VCaP (cell line): ENCODE data around the gene CYTL1.
"Not testable (repeated sequence)": the region's sequence is repeated elsewhere in the genome, so short reads cannot be mapped to it uniquely, and the experiment has no call there.

ENCODE experiments used
- H3K27ac ChIP-seq: fragments of 450-650 bp; 2 replicates; pipeline ENCODE4 v1.5.1; 2017
- TF ChIP-seq, protein P1 (sequence below): fragments of 450-650 bp; conservative IDR thresholded peaks from 2 replicates; pipeline ENCODE4 v1.5.1; 2017; ENCODE audit warnings: mild to moderate bottlenecking, moderate library complexity

CYTL1 gene

DNA sequence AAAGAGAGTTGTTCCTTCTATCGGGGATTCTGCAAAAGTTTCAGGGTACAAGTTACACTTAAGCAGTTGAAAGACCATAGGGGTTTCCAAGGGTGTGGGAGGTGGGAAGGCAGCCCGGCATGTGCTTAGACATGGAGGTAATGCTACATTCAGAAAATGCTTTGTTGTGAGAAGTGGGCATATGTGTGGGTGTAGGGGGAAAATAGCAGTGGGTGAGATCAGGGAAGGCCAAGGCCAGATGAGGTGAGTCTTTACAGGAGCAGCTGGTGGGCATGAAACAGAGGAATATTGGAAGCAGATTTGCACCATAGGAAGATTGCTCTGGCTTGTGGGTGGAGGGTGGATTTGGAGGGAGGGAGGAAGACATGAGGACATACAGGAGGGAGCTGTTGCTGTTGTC lies 8.3 kb downstream of the CYTL1 start:
- TF ChIP-seq, protein P1, sequence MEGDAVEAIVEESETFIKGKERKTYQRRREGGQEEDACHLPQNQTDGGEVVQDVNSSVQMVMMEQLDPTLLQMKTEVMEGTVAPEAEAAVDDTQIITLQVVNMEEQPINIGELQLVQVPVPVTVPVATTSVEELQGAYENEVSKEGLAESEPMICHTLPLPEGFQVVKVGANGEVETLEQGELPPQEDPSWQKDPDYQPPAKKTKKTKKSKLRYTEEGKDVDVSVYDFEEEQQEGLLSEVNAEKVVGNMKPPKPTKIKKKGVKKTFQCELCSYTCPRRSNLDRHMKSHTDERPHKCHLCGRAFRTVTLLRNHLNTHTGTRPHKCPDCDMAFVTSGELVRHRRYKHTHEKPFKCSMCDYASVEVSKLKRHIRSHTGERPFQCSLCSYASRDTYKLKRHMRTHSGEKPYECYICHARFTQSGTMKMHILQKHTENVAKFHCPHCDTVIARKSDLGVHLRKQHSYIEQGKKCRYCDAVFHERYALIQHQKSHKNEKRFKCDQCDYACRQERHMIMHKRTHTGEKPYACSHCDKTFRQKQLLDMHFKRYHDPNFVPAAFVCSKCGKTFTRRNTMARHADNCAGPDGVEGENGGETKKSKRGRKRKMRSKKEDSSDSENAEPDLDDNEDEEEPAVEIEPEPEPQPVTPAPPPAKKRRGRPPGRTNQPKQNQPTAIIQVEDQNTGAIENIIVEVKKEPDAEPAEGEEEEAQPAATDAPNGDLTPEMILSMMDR = no peak
- no peak overlapping the region for H3K27ac ChIP-seq

DNA sequence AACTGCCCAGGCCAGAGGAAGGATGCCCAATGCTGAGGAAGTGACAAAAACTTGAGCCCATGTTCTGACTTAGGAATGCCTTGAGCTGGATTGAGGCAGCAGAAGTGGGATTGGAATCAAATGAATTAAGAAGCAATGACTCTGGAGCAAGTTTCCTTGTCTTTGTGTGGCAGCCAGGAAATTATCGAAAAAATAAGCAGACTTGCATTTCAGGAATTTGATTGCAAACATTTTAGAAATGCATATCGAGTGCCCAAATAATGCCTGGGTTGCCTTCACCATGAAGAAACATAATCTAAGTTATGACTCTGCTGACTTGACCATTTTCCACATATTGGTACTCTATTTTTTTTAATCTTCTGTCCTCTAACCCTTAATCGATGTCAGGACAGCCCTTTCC lies 9.5 kb downstream of the CYTL1 start:
- no peak overlapping the region for H3K27ac ChIP-seq
- TF ChIP-seq, protein P1 = no peak

DNA sequence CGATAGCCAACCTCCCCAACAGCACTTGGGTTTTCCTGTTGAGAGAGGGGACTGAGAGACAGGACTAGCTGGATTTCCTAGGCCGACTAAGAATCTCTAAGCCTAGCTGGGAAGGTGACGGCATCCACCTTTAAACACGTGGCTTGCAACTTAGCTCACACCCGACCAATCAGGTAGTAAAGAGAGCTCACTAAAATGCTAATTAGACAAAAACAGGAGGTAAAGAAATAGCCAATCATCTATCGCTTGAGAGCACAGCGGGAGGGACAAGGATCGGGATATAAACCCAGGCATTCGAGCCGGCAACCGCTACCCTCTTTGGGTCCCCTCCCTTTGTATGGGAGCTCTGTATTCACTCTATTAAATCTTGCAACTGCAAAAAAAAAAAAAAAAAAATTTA lies 12.3 kb downstream of the CYTL1 start:
- H3K27ac ChIP-seq = not testable (repeated sequence)

DNA sequence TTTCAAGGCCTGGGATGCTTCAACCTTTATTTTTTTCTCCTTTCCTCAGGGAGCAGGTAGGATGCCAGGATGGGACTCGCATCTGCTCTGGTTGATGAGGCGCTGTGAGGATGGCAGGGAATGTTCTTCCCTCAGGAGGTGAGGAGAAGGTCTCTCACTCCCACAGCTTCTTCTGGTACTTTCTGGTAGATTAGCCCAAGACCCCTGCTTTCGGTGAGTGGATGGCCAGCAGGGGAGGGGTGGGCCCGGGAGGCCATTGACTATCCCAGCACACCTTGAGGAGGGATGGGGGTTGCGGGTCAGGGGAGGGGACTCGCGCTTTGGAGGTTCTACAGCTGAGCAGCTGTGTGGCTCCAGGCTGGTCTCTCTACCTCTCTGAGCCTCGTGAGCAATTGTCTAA lies 14.8 kb downstream of the CYTL1 start:
- TF ChIP-seq, protein P1 = no peak
- H3K27ac ChIP-seq = no peak overlapping the region

DNA sequence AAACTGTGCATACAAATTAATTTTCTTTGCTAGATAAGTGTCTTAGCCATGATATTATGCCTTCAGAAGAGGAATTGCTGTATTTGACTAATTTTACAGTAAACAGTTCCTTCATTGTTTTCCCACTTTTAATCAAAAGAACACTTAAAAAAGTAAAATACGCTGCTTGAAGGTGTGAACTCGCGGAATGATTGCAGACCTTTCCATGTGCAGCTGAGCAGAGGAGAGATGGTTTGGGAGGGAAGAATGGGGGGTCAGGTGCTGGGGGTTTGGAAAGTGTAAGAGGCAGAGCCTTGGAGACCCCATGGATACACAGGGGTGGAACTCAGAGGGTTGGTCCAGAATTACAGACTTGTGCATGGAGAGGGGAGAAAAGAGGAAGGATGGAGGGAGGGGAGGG lies 15.3 kb downstream of the CYTL1 start:
- TF ChIP-seq, protein P1 = no peak
- H3K27ac ChIP-seq = no peak overlapping the region

DNA sequence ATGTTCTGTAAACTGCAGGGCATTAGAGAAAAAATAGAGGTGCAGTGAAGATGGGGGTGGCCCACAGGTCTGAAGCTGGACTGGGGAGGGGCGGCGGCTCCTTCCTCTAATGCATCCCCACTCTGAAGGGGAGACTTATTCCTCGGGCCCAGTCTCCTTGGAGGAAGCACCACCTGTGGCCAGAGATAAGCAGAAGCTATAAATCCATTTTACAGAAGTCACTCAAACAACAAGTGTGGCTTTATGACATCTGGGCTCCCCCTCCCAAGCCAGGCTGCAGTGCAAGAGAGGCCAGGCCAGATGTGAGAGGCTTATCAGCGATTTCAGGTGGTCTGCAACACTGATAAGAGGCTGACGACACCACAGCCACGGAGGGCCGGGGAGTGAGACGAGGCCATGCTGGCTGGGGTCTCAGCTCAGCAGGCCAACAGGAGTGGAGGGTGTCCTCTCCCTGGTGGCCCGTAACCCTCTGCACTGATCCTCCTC lies 15.8 kb downstream of the CYTL1 start:
- TF ChIP-seq, protein P1 = no peak
- no peak overlapping the region for H3K27ac ChIP-seq

DNA sequence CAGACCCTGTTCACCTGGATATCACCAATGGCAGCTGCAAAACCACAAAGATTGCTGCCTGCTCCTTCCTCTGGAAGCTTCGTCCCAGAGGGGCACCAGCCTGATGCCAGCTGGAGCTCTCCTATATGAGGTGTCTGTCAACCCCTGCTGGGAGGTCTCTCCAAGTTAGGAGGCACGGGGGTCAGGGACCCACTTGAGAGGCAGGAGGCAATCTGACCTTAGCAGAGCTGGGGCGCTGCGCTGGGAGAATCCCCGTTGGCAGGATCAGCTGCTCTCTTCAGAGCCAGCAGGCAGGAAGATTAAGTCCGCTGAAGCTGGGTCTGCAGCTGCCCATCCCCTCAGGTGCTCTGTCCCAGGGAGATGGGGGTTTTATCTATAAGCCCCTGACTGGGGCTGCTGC lies 17.6 kb downstream of the CYTL1 start:
- H3K27ac ChIP-seq = not testable (repeated sequence)

DNA sequence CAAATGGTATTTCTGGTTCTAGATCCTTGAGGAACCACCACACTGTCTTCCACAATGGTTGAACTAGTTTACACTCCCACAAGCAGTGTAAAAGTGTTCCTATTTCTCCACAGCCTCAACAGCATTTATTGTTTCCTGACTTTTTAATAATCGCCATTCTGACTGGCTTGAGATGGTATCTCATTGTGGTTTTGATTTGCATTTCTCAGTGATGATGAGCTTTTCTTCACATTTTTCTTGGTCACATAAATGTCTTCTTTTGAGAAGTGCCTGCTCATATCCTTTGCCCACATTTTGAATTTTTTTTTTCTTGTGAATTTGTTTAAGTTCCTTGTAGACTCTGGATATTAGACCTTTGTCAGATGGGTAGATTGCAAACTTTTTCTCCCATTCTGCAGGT lies 22.3 kb downstream of the CYTL1 start:
- not testable (repeated sequence) for H3K27ac ChIP-seq

DNA sequence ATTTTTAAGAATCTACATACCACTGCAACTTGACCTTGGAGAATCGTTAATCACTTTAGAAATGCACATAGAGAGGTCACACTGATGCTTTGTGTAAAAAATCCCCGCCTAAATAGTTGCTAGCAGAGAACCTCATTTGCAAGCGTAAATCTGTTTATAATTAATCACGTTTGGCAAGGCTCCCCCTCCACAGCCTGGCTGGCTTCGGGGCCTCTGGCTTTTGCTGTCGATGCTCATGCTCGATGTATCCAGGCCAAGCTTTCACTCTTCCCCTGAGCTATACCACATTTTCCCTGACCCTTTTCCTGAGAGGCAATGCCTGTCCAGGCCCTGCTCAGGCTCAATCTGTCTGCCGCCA lies 23.4 kb downstream of the CYTL1 start:
- H3K27ac ChIP-seq = no peak overlapping the region
- TF ChIP-seq, protein P1 = no peak
